HG02678 (cell line): ENCODE results near the gene PTMS.
"Not testable (repeated sequence)": the region's sequence is repeated elsewhere in the genome, so short reads cannot be mapped to it uniquely, and the experiment has no call there.

Source experiments
- ATAC-seq: cut with Tn5 transposase; IDR thresholded peaks from one replicate; pipeline ENCODE4 v1.9.1; 2021; ENCODE audit warnings: mild to moderate bottlenecking, moderate library complexity; ENCODE audit not compliant: unreplicated experiment

PTMS gene, protein sequence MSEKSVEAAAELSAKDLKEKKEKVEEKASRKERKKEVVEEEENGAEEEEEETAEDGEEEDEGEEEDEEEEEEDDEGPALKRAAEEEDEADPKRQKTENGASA

DNA sequence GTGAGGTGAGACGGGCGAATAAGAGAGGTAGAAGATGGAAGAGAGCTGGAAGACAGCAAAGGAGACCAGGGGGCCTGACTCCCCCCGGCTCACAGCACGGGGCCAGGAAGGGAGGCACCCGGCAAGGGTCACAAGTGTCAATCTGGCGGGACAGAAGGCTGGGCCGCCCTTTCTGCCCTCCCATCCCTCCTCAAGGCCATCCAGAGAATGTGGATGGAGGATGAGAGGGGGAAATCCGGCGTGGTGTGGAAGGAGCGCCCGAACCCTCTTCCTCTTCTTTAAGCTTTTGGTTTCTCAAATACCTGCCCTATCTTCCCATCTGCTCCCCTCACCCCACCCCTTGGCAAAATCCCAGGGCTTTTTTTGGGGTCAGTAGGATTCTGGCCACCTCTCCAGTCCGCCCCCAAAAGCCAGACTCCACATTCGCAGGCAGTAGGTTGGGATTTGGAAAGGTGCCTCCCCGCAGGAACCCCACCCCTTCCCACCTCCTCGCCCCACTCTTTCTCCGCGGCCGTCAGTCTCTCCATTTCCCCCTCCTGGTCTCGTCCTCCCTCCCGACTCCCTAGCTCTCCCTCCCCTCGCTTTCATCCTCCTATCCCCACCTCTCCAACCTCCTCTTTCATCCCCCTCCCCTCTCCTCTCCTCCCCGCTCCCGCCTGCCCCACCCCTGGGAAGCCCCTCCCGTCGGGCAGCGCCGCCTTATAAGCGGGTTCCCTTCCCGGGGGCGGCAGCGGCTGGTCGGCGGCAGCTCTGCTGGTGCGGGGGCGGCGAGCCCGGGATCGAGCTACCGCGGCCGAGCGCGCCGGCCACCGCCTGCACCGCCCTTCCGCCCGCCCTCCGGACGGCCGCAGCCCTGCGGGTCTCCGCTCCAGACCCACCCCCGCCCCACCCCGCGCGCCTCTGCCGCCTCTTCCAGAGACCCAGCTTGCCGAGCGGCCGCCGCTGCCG is at the start of gene PTMS:
PTMS (plus strand) TSS at position 730 of the 948 bp plus-strand sequence. CDS start 343 bp downstream, outside the sequence.
- peak; percentile 19 for ATAC-seq

DNA sequence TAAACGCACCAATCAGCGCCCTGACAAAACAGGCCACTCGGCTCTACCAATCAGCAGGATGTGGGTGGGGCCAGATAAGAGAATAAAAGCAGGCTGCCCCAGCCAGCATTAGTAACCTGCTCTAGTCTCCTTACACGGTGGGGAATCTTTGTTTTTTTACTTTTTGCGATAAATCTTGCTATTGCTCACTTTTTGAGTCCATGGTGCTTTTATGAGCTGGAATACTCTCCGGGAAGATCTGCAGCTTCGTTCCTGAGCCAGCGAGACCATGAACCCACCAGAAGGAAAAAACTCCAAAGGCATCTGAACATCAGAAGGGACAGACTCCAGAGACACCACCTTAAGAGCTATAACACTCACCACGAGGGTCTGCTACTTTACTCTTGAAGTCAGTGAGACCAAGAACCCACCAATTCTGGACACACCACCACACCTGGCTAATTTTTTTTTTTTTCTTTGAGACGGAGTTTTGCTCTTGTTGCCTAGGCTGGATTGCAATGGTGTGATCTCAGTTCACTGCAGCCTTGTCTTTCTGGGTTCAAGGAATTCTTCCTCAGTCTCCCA is 49.2 kb upstream of the PTMS start:
- ATAC-seq, result no peak

DNA sequence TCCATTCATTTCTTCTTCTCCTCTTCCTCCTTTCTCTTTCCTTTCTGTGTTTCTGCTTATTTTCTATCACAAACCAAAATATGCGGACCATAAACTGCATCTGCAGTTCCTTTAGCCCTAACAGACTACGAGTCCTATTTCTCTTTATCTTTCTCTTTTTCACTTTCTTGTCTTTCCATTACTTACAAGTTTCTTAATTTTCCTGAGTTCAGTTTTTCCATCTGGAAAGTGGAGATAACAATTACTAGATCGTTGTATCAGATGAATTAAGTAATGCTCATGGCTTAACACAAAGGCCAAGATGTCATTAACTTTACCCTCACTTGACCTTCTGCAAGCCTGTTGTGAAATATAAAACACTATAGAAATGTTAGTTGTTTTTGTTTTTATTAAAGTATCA is 43.3 kb upstream of the PTMS start:
- ATAC-seq, result no peak

DNA sequence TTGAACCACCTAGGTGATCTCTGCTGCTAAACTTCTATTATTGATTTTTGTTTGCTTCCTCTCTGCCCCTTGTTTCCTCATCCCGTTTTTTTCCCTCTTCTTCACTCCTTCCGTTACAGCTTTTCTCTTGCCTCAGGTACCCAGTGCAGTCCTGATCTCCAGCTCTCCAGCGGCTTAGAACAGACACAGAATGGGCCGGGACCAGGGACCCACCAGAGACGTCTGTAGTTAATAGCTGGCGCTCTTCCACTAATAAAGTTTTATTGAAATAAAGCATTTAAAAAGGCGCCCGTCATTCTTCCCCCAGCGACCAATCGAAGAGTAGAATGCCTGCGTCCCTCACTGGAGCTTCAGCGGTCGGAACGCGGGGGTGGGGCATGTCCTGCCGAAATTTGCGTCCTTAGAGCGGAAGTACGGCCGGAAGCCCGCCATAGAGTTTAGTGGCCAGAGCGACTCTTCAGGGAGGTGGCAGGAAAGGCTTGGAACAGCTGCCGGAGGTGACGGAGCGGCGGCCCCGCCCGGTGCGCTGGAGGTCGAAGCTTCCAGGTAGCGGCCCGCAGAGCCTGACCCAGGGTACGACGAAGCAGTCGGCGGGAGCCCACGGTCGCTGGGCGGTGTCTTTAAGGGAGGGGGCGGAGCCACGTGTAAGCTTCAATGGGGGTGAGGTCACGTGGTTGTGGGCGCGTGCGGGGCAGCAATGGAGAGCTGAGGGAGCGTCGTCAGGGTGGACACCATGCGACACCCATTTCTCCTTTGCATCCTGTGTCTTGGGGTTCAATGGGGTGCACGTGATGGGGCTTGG is 42.4 kb upstream of the PTMS start, which contains the start of gene COPS7A:
COPS7A (plus strand) TSS at position 440 of the 802 bp plus-strand sequence. CDS start 611 bp downstream, outside the sequence.
- ATAC-seq, result peak; percentile 96

DNA sequence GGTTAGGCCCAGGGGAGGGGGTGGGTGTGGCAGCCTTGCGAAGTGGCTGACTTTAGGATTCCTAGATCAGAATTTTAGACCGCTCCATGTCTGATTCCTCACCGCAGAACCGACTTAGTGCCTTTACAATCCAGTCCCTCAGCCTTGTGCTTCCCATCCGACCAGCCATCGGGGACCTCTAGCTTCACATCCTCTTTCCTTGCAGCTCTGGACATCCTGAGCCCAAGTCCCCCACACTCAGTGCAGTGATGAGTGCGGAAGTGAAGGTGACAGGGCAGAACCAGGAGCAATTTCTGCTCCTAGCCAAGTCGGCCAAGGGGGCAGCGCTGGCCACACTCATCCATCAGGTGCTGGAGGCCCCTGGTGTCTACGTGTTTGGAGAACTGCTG is 41.8 kb upstream of the PTMS start:
- peak; percentile 14 for ATAC-seq

DNA sequence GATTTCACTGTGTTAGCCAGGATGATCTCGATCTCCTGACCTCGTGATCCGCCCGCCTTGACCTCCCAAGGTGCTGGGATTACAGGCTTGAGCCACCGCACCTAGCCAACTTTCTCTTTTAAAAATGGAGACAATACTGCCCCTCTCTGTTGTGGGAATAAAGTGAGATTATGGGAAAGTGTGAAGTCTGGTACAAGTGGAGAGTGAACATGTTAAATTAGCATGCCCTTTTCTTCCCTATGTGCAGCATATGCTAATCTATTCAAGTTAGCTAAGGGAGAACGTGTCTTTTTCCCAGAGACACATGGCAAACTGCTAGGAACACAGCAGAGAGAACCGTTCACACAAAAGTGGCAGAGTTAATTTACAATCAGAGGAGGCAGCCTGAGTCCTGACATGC is 40.8 kb upstream of the PTMS start:
- ATAC-seq, result no peak

DNA sequence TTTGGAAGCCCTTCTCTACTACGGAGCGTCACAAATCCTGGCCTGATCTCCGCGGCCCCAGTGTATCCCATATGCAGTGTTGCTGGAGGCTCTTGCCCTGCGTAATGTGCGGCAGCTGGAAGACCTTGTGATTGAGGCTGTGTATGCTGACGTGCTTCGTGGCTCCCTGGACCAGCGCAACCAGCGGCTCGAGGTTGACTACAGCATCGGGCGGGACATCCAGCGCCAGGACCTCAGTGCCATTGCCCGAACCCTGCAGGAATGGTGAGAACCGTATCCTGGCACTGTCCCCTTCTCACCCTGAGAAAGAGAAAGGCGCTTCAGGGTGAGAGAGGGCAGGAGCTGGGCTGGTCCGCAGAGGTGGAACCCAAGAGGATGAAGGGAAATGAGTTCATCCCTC is 37.0 kb upstream of the PTMS start:
- no peak for ATAC-seq

DNA sequence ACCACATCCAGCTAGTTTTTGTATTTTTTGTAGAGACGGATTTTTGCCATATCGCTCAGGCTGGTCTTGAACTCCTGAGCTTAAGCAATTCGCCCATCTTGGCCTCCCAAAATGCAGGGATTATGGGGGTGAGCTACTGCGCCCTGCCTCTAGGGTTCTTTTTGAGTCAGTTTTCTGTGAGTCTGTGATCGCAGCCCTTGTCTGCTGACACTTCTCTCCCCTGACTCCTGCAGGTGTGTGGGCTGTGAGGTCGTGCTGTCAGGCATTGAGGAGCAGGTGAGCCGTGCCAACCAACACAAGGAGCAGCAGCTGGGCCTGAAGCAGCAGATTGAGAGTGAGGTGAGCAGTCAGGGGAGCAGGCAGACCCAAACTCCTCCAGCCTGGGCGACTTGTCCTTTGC is 36.0 kb upstream of the PTMS start:
- ATAC-seq, result no peak

DNA sequence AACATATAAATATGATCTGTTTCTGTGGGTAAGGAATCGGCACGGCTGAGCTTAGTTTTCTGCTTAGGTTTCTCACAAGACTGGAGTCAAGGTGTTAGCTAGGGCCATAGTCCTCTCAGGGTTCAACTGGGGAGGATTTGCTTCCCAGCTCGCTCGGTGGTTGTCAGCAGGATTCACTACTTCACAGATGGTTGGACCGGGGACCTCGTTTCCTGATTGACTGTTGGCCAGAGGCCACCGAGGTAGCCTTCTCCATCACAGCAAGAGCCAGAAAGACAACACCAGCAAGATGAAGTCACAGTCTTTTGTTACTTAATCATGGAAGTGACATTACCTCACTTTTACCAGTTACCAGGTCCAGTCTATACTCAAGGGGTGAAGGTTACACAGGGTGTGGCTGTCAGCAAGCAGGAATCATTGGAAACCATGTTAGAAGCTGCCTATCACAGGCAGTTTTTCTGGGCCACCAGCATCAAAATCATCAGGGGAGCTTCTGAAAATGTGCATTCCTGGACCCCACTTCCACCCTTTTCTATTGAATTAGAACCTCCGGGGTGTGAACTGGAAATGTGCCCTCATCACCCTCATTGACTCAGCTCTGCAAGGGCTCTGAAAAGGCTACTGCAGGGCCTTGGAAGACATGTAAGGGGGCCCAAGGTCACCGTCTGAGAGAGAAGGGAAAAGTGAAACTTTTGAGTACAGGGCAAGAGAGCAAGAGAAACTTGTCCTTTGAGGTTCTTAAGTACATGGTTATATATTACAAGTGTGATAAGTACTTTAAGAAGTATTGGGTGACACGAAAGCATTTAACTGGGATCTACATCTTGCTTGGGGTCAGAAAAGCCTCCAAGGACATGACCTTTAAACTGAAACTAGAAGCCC is 31.4 kb upstream of the PTMS start:
- no peak for ATAC-seq

DNA sequence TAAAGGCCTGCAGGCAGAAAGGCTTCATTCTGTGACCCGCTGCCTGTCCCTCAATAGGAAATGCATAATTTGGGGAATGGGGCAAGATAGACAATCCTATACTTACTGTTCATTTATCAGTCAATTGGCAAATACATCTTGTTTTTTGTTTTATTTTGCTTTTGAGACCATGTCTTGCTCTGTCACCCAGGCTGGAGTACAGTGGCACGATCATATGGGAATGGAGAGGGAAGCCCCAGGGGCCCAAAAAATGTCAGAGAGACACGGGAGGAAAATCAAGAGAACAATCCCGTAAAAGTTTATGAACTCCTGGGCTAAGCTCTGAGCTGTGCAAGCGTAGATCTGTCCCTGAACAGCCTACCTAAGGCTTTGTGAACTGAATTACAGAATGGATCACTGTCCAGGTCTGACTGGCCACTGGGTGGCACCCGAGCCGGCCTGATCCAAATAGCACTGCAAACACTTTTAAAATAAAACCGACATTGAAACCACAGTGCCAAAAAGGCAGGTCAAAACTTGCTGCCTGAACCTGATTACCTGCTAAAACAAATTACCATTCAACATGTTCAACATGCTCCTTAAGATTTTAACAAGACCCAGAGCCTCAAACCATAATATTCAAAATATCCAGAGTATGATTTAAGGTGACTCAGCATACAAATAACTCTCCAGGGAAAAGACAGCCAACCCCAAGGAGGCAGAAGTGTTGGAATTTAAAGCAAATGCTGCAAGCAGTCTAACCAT is 30.5 kb upstream of the PTMS start:
- no peak for ATAC-seq

DNA sequence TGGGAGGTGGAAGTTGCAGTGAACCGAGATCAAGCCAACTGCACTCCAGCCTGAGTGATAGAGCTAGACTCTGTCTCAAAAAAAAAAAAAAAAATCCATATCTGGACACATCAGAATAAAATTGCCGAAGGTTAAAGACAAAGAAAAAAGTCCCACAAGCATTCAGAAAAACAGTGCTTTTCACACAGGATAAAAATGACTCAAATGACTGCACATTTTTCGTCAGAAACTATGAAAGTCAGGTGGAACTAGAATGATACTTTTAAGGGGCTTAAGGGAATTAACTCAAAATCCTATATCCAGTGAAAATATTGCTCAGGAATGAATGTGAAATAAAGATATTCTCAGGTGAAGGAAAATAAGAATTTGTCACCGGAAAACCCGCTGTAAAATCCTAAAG is 29.4 kb upstream of the PTMS start:
- no peak for ATAC-seq

DNA sequence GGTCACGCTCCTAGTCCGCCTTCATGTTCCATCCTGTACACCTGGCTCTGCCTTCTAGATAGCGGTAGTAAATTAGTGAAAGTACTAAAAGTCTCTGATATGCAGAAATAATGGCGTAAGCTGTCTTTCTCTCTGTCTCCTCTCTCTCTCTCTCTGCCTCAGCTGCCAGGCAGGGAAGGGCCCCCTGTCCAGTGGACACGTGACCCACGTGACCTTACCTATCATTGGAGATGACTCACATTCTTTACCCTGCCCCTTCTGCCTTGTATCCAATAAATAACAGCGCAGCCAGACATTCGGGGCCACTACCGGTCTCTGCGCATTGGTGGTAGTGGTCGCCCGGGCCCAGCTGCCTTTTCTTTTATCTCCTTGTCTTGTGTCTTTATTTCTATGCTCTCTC is 24.1 kb upstream of the PTMS start:
- not testable (repeated sequence) for ATAC-seq

DNA sequence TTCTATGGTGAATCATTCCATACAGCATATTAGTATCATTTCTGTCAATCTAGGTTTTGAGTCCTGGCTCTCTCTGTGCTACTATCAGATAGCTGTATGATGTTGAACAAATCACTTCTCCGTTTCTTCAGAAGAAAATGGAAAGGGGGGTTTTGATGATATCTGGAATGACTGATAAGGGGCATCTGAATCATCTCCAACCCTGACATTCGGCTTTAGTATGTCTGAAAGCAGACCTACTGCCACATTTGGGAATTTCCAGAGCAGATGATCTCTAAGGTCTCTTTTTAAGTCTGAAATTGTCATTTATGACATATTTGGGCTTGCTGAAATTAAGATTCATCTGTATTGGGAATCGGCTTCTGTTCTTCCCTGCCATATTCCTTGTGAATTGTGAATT is 23.3 kb upstream of the PTMS start:
- ATAC-seq, result no peak

DNA sequence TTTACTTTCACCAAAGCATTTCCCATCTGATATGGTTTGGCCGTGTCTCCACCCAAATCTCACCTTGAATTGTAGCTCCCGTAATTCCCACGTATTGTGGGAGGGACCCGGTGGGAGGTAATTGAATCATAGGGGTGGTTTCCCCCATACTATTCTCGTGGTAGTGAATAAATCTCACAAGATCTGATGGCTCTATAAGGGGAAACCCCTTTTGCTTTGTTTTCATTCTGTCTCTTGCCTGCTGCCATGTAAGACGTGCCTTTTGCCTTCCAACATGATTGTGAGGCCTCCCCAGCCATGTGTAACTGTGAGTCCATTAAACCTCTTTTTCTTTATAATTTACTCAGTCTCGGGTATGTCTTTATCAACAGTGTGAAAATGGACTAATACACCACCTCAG is 22.9 kb upstream of the PTMS start:
- ATAC-seq, result not testable (repeated sequence)

DNA sequence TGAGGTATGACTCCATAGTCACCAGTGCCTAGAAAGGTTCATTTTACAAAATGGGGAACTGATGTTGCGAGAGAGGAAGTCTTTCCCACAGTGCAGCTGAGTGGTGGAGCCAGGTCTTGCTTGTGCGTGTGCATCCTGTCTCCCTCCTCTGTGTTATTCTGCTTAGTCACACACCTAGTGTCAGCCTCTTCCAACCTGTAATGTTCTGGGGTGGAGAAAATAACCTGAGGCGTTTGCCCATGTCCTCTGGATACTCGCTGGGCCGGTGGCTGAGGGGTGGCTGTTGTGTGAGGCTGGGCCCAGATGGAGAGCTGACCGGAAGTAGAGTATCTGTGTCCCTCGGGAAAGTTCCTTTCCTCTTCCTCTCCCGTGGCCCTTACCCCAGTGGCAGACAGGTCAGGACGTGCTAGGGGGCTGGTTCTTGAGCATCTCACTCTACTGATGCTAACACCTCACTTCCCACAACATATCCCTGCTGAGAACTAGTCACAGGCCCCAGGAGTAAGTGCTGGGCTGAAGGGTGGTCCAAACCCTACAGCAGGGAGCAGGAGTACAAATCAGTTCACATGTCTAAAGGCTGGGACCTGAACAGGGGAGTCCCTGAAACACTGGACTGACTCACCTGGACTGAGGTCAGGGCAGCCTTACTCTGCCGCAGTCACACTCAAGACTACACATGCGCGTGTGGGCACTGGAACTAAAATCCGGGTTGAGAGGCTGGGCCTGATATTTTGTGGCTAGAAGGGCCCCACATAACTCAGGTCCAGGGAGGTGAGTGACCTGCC is 20.2 kb upstream of the PTMS start:
- no peak for ATAC-seq

DNA sequence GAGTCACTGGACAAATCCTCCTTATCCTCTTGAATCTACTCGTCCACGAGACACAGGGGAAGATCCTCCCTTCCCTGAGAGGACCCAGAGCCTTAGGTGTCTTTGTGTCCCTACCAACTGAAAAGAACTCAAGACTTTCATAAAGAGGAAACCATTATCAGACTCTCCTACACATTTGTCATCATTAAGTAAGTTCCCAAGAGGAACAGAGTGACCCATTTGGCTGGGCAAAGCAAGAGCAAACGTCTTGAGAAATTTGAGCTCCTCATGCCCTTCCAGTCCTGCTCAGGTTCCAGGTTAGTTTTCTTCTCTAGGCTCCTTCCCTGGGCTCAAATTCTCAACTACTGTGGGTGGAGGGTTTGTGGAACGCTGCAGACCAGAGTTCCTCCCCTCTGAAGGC is 18.9 kb upstream of the PTMS start:
- ATAC-seq, result no peak

DNA sequence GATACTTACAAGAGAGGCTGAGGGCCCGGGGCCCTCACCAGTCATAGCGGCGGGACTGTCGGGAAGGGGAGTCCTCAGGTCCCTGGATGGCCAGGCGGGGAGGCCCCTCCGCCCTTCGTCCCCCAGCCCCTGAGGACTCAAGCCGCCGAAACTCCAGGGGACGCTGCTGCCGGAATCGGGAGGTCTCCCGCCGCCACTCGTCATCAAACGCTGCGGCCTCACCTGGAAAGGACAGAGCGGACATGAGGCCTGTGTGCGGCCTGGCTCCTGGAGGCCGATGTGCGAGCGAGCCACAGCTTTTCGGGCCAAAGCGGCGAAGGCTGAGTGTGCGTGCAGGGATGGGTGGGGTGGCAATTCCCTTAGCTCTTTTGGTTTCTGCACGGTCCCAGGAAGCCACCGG is 17.4 kb upstream of the PTMS start:
- no peak for ATAC-seq

DNA sequence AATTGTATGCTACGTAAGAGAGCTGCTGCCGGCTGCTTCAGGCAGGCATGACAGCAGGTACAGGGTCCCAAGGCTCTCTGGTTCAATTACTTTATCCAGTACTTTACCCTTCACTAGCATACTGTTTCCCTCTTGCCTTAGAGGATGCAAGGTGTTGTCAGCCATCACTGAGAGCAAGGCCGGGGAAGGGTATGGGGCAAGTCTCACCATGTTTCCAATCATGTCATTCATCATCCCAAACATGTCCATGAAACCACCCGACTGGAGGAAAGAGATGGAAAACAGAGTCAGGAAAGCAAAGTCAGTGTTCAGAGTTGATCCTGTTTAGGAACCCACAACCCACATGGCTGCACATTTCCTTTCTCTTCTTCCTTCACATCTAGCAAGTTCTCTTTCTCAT is 15.7 kb upstream of the PTMS start:
- ATAC-seq, result no peak

DNA sequence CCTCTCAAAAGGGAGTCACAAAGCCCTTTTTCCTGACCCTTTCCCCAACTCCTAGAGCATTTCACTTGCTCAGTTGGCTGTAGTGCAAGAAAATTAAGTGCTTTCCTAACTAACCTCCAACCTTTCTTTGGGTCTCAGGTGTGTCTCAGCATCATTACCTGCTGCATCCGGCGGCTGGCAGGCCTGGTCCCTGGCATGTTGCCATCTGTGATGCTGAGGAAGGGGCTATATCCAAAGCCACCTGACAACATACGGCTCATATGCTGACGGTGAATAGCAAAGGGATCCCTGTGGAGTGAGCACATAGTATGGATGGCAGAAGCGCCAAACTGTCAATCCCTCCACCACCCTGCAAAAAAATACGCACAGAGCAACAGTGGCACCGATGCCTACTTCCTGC is 14.4 kb upstream of the PTMS start:
- ATAC-seq, result no peak
